HCT116 (cell line): Measurements from ENCODE around the gene RAPH1. TPM values are rescaled to one million over a fixed set of nuclear protein-coding genes. Genes with fewer than 3 reads are reported as not detected.
"Not testable (repeated sequence)": the region's sequence is repeated elsewhere in the genome, so short reads cannot be mapped to it uniquely, and the experiment has no call there.

Experiments
- ATAC-seq: fragments of 200-7000 bp; cut with Tn5 transposase; 2 replicates; pipeline ENCODE4 v1.9.1; 2020; ENCODE audit warnings: mild to moderate bottlenecking, moderate library complexity
- BruUV-seq: library from RNA; stranded (reverse); fragments of 400-500 nt; replicated peaks from 2 replicates; lab custom pipeline; 2021; lab: Mats Ljungman, UMichigan
- CTCF ChIA-PET: fragments of 300-600 bp; sonication (Branson Sonifier 250); formaldehyde crosslinking; loops from one replicate; lab custom pipeline; 2021; ENCODE audit warnings: antibody characterized with exemption; lab: Charles Lee
- POLR2A ChIA-PET: fragments of 300-600, 350-600 bp; sonication (Branson Sonifier 250); formaldehyde crosslinking; loops from one replicate; lab custom pipeline; 2021; ENCODE audit warnings: antibody characterized with exemption; lab: Charles Lee
- RAD21 ChIA-PET, 2 experiments: fragments of 300-600 bp; sonication (Branson Sonifier 250); formaldehyde crosslinking; loops; one replicate each; lab custom pipeline; 2023; ENCODE audit warnings: low total read pairs in 2 of 2; ENCODE audit not compliant: uncharacterized antibody in 2 of 2, unreplicated experiment in 2 of 2, low non-redundant PET in 1 of 2; lab: Charles Lee
- DNase-seq: peaks from one replicate; pipeline ENCODE4 v3.0.0-alpha.2; 2010; ENCODE audit warnings: low read depth, low spot score
- H2AFZ ChIP-seq: fragments of 200-600 bp; shearing (Covaris generic), sonication (generic); 2 replicates; pipeline ENCODE4 v1.6.1; 2017; ENCODE audit warnings: low read depth, mixed run types, mixed read lengths, antibody characterized with exemption, low read length; ENCODE audit not compliant: poor library complexity, severe bottlenecking
- H3K27ac ChIP-seq: 2 replicates; pipeline ENCODE4 v1.5.1; 2012; ENCODE audit warnings: low read depth, low read length
- H3K27me3 ChIP-seq: fragments of 200-600 bp; sonication (generic); 2 replicates; pipeline ENCODE4 v1.6.1; 2016; ENCODE audit warnings: mixed run types, low read length, mixed read lengths; ENCODE audit not compliant: insufficient read depth
- H3K36me3 ChIP-seq, 2 experiments: fragments of 200-500 bp in 1 of 2; fragments of 200-600 bp in 1 of 2; sonication (Bioruptor generic) in 1 of 2; sonication (generic) in 1 of 2; 2 replicates each; pipeline versions ENCODE4 v1.5.1 to v1.6.1; 2014 to 2016; ENCODE audit warnings: low read length in 2 of 2, inconsistent platforms in 1 of 2, mixed read lengths in 1 of 2, mixed run types in 1 of 2; ENCODE audit not compliant: insufficient read depth in 2 of 2, control insufficient read depth in 1 of 2
- H3K4me1 ChIP-seq, 2 experiments: fragments of 200-600 bp in 1 of 2; sonication (generic) in 1 of 2; 2 replicates each; pipeline versions ENCODE4 v1.5.1 to v1.6.1; 2012 to 2017; ENCODE audit warnings: low read length in 2 of 2, inconsistent platforms in 1 of 2, mild to moderate bottlenecking in 1 of 2, mixed read lengths in 1 of 2, mixed run types in 1 of 2, moderate library complexity in 1 of 2; ENCODE audit not compliant: insufficient read depth in 2 of 2, control insufficient read depth in 1 of 2
- H3K4me2 ChIP-seq: fragments of 200-600 bp; sonication (generic); 2 replicates; pipeline ENCODE4 v1.6.1; 2017; ENCODE audit warnings: mixed run types, low read length, mixed read lengths
- H3K4me3 ChIP-seq, 2 experiments: fragments of 200-600 bp in 1 of 2; sonication (generic) in 1 of 2; replicated peaks in 1 of 2; 2 replicates each; pipeline ENCODE4 v1.5.1; 2011 to 2016; ENCODE audit warnings: low read length in 2 of 2, control low read depth in 1 of 2, low read depth in 1 of 2, mild to moderate bottlenecking in 1 of 2, mixed read lengths in 1 of 2, mixed run types in 1 of 2
- H3K79me2 ChIP-seq: fragments of 200-600 bp; sonication (generic); 2 replicates; pipeline ENCODE4 v1.6.1; 2017; ENCODE audit warnings: mild to moderate bottlenecking, mixed run types, low read length, moderate library complexity, mixed read lengths; ENCODE audit not compliant: insufficient read depth
- H3K9ac ChIP-seq: fragments of 200-600 bp; sonication (generic); 2 replicates; pipeline ENCODE4 v1.6.1; 2016; ENCODE audit warnings: low read length, mixed read lengths
- H3K9me2 ChIP-seq: fragments of 200-600 bp; sonication (generic), shearing (Covaris generic); 2 replicates; pipeline ENCODE4 v1.6.1; 2017; ENCODE audit warnings: mixed run types, mild to moderate bottlenecking, moderate library complexity; ENCODE audit not compliant: insufficient read depth
- H3K9me3 ChIP-seq, 2 experiments: fragments of 200-500 bp in 1 of 2; fragments of 200-600 bp in 1 of 2; sonication (Bioruptor generic) in 1 of 2; sonication (generic) in 1 of 2; 2 replicates each; pipeline ENCODE4 v1.6.1; 2014 to 2017; ENCODE audit warnings: low read length in 2 of 2, mixed read lengths in 2 of 2, inconsistent platforms in 1 of 2, low read depth in 1 of 2, mild to moderate bottlenecking in 1 of 2, mixed run types in 1 of 2, moderate library complexity in 1 of 2; ENCODE audit not compliant: control insufficient read depth in 1 of 2, insufficient read depth in 1 of 2
- H4K20me1 ChIP-seq: fragments of 200-600 bp; sonication (generic), shearing (Covaris generic); 2 replicates; pipeline ENCODE4 v1.6.1; 2017; ENCODE audit warnings: mixed run types, mild to moderate bottlenecking, moderate library complexity; ENCODE audit not compliant: insufficient read depth
- CEBPB ChIP-seq: IDR thresholded peaks from 2 replicates; pipeline ENCODE4 v1.6.1; 2012; ENCODE audit warnings: low read depth
- EGR1 ChIP-seq: IDR thresholded peaks from 2 replicates; pipeline ENCODE4 v1.6.1; 2012; ENCODE audit warnings: low read depth
- EZH2 ChIP-seq: fragments of 200-600 bp; sonication (generic); IDR thresholded peaks from 2 replicates; pipeline ENCODE4 v1.6.1; 2017; ENCODE audit warnings: antibody characterized with exemption, mixed run types
- JUND ChIP-seq: IDR thresholded peaks from 2 replicates; pipeline ENCODE4 v1.6.1; 2012
- POLR2AphosphoS5 ChIP-seq: IDR thresholded peaks from 2 replicates; pipeline ENCODE4 v1.6.1; 2011; ENCODE audit warnings: mild to moderate bottlenecking, low read depth, low read length, moderate library complexity
- RAD21 ChIP-seq: IDR thresholded peaks from 2 replicates; pipeline ENCODE4 v1.6.1; 2012; ENCODE audit warnings: low read depth, mild to moderate bottlenecking
- SIN3A ChIP-seq: IDR thresholded peaks from 2 replicates; pipeline ENCODE4 v1.6.1; 2012; ENCODE audit warnings: low read depth
- SP1 ChIP-seq: IDR thresholded peaks from 2 replicates; pipeline ENCODE4 v1.6.1; 2012; ENCODE audit warnings: low read depth
- SRF ChIP-seq: IDR thresholded peaks from 2 replicates; pipeline ENCODE4 v1.6.1; 2012; ENCODE audit warnings: low read depth
- TCF7L2 ChIP-seq: IDR thresholded peaks from 2 replicates; pipeline ENCODE4 v1.7.0; 2011; ENCODE audit warnings: borderline replicate concordance, inconsistent platforms; ENCODE audit not compliant: insufficient read depth, insufficient read length; ENCODE audit errors: extremely low read depth
- YY1 ChIP-seq: IDR thresholded peaks from 2 replicates; pipeline ENCODE4 v1.6.1; 2011; ENCODE audit warnings: low read length, low read depth, moderate library complexity, mild to moderate bottlenecking; ENCODE audit not compliant: insufficient replicate concordance; ENCODE audit errors: extremely low read depth
- ZFX ChIP-seq: fragments of 450-650 bp; IDR thresholded peaks from 2 replicates; pipeline ENCODE4 v1.6.1; 2017
- ZNF274 ChIP-seq: fragments of 200-500 bp; sonication (Bioruptor generic); IDR thresholded peaks from 2 replicates; pipeline ENCODE4 v1.6.1; 2014; ENCODE audit warnings: mild to moderate bottlenecking, low read depth, low read length, inconsistent platforms
- intact Hi-C: fragments of 100-400 bp; cut with micrococcal nuclease; formaldehyde crosslinking; loops from 2 replicates; pipeline ENCODE4 v1.10.0; 2022
- total RNA-seq: library from RNA; stranded (reverse); gene quantifications from one replicate; pipeline ENCODE4 v1.2.1, GENCODE V29; 2021; ENCODE audit not compliant: unreplicated experiment
- TF ChIP-seq, protein P1 (sequence below), 3 experiments: fragments of 200-600 bp in 1 of 3; sonication (generic) in 1 of 3; IDR thresholded peaks in 2 of 3; conservative IDR thresholded peaks in 1 of 3; 2 replicates each; pipeline ENCODE4 v1.5.1; 2012 to 2017; ENCODE audit warnings: low read depth in 2 of 3, low read length in 2 of 3, antibody characterized with exemption in 1 of 3, borderline replicate concordance in 1 of 3, control low read depth in 1 of 3, mild to moderate bottlenecking in 1 of 3, mixed read lengths in 1 of 3, mixed run types in 1 of 3, moderate library complexity in 1 of 3; ENCODE audit not compliant: insufficient read depth in 1 of 3
- TF ChIP-seq, protein P2 (sequence below): IDR thresholded peaks from 2 replicates; pipeline ENCODE4 v1.6.1; 2011; ENCODE audit warnings: mild to moderate bottlenecking, low read length, moderate library complexity; ENCODE audit not compliant: insufficient replicate concordance; ENCODE audit errors: extremely low read depth
- TF ChIP-seq, protein P3 (sequence below): IDR thresholded peaks from 2 replicates; pipeline ENCODE4 v1.6.1; 2012
- TF ChIP-seq, protein P4 (sequence below): IDR thresholded peaks from 2 replicates; pipeline ENCODE4 v1.6.1; 2012

RAPH1 gene
- total RNA-seq, 1 experiment from 2014 or later, result 22.3 TPM

DNA sequence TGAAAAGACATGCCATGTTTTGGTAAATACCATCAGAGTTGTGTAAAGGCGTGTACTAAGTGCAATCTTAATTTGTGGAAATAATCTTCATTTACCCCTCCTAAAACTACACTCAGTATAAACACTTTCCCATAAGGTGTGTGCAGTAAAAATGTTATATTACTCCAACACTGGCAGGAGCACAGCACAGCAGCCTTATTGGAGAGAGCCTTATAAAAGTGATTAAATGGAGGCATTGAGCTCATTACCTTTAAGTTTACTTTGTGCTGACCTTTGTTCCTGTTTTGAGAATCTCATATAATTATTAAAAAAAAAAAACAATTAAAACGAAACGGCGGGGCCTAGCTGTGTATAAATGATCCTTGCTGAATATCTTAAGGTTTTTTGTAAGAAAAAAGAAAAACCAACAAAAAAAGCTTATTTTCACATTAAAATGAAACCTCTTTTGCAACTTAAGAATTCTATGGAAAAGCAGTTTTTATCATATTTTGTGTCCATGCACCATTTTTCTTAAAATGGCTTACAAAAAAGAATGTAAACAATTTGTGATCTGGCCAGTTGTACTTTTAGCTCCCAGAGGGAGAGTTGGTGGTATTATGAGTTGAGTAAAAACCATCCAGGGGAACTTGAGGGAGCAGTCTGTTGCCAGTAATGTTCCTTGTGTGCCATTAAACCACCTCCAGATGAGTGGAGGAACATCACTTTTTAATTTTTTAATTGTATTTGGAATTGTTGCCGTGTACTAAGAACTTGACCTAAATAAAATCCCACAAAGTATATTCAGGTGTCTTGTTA is 103.5 kb downstream of the RAPH1 start:
- BruUV-seq, result no TSS peak
- RAD21 ChIA-PET, result no interaction called here
- peaks cover 0 to 7% of the 10 kb centered on the region in 2 experiments; a peak in 1 of 4 replicates for H3K36me3 ChIP-seq

DNA sequence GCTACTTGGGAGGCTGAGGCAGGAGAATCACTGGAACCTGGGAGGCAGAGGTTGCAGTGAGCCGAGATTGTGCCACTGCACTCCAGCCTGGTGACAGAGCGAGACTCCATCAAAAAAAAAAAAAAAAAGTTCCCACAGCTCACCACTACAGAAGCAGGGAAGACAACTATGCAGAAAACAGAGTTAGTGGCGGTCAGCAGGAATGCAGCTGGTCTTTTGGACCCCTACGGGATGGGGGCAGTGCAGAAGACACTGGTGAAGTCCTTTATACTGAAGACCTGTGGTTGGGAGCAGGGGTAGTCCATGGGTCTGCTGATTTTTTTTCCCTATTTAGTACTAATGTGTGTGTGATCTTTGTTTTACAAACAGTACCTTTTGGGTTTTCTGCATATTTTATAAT is 105.5 kb downstream of the RAPH1 start:
- H4K20me1 ChIP-seq, H3K27me3 ChIP-seq, H3K79me2 ChIP-seq, H3K9me2 ChIP-seq, ATAC-seq, H3K9me3 ChIP-seq, H3K4me2 ChIP-seq, H3K27ac ChIP-seq, H3K4me3 ChIP-seq, RAD21 ChIA-PET, intact Hi-C loops, CTCF ChIA-PET, BruUV-seq, H3K9ac ChIP-seq, H3K36me3 ChIP-seq, POLR2A ChIA-PET, H2AFZ ChIP-seq, H3K4me1 ChIP-seq, DNase-seq: not testable (repeated sequence)

More for the DNA sequence above, 103.5 kb downstream of the RAPH1 start:
- no peak overlapping the region for H2AFZ ChIP-seq
- H3K27me3 ChIP-seq, result no peaks in the 10 kb centered on the region
- H3K9ac ChIP-seq, result no peak overlapping the region
- ChIA-PET POLR2A (no interaction called here), CTCF (no interaction called here)
- H3K9me3 ChIP-seq, result no peaks in the 10 kb centered on the region
- no peaks in the 10 kb centered on the region for H3K9me2 ChIP-seq
- H3K4me2 ChIP-seq, result no peak overlapping the region
- ATAC-seq (no peak), DNase-seq (no peak)
- H3K4me1 ChIP-seq, result no peaks in the 10 kb centered on the region
- H3K4me3 ChIP-seq, result no peak overlapping the region
- TF ChIP-seq TCF7L2, result no peak
- no peak for TF ChIP-seq SIN3A
- TF ChIP-seq, protein P1, sequence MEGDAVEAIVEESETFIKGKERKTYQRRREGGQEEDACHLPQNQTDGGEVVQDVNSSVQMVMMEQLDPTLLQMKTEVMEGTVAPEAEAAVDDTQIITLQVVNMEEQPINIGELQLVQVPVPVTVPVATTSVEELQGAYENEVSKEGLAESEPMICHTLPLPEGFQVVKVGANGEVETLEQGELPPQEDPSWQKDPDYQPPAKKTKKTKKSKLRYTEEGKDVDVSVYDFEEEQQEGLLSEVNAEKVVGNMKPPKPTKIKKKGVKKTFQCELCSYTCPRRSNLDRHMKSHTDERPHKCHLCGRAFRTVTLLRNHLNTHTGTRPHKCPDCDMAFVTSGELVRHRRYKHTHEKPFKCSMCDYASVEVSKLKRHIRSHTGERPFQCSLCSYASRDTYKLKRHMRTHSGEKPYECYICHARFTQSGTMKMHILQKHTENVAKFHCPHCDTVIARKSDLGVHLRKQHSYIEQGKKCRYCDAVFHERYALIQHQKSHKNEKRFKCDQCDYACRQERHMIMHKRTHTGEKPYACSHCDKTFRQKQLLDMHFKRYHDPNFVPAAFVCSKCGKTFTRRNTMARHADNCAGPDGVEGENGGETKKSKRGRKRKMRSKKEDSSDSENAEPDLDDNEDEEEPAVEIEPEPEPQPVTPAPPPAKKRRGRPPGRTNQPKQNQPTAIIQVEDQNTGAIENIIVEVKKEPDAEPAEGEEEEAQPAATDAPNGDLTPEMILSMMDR (IDR thresholded peaks at IDR 0.05 in 2 of 3, conservative IDR thresholded peaks at IDR 0.05 in 1 of 3; ENCODE audit: borderline replicate concordance in 1 of 3, insufficient read depth in 1 of 3, low read depth in 2 of 3, low read length in 2 of 3), result no peak
- TF ChIP-seq, protein P2, sequence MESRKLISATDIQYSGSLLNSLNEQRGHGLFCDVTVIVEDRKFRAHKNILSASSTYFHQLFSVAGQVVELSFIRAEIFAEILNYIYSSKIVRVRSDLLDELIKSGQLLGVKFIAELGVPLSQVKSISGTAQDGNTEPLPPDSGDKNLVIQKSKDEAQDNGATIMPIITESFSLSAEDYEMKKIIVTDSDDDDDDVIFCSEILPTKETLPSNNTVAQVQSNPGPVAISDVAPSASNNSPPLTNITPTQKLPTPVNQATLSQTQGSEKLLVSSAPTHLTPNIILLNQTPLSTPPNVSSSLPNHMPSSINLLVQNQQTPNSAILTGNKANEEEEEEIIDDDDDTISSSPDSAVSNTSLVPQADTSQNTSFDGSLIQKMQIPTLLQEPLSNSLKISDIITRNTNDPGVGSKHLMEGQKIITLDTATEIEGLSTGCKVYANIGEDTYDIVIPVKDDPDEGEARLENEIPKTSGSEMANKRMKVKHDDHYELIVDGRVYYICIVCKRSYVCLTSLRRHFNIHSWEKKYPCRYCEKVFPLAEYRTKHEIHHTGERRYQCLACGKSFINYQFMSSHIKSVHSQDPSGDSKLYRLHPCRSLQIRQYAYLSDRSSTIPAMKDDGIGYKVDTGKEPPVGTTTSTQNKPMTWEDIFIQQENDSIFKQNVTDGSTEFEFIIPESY, result no peak
- no peak for TF ChIP-seq JUND
- no peak for TF ChIP-seq RAD21
- no peak for TF ChIP-seq EGR1
- no peak for TF ChIP-seq ZFX
- no peak for TF ChIP-seq YY1
- TF ChIP-seq CEBPB, result no peak
- TF ChIP-seq ZNF274, result no peak
- no peak for TF ChIP-seq EZH2
- TF ChIP-seq POLR2AphosphoS5, result no peak
- TF ChIP-seq, protein P3, sequence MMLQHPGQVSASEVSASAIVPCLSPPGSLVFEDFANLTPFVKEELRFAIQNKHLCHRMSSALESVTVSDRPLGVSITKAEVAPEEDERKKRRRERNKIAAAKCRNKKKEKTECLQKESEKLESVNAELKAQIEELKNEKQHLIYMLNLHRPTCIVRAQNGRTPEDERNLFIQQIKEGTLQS, result no peak
- no peak for TF ChIP-seq SRF
- TF ChIP-seq, protein P4, sequence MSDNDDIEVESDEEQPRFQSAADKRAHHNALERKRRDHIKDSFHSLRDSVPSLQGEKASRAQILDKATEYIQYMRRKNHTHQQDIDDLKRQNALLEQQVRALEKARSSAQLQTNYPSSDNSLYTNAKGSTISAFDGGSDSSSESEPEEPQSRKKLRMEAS, result no peak
- TF ChIP-seq SP1, result no peak
- peaks cover 5% of the 10 kb centered on the region; the same call in 1 of the 2 replicates for H4K20me1 ChIP-seq
- no peak overlapping the region for H3K27ac ChIP-seq
- H3K79me2 ChIP-seq, result no peaks in the 10 kb centered on the region
- intact Hi-C loops, result no loop called here
